ENCODE measurements around the gene KTN1. TPM values are rescaled to one million over a fixed set of nuclear protein-coding genes. Genes with fewer than 3 reads are reported as not detected.

The KTN1 gene
- polyA plus RNA-seq, 1 donor from 2014 or later, result 95.0 TPM

GRCh38 chr14:55661029-55661428, 81.0 kb downstream of the KTN1 start:
- Histone ChIP-seq H2AFZ (ENCODE audit: low read depth, low read length) (no peak overlapping the region), H3K27ac (ENCODE audit: low read length) (no peak overlapping the region), H3K9me3 (ENCODE audit: low read length) (no peaks in the 10 kb centered on the region), H3K9me2 (ENCODE audit: insufficient read depth, low read length) (no peaks in the 10 kb centered on the region), H3K27me3 (ENCODE audit: insufficient read depth, low read depth, low read length) (no peaks in the 10 kb centered on the region), H3K4me2 (ENCODE audit: low read length) (no peak overlapping the region), H4K20me1 (ENCODE audit: insufficient read depth) (no peaks in the 10 kb centered on the region), H3K36me3 (ENCODE audit: insufficient read depth, low read length) (peaks cover 7% of the 10 kb centered on the region), H3K9ac (ENCODE audit: low read length) (no peak overlapping the region), H3F3A (ENCODE audit: insufficient read depth, low read length, poor library complexity, severe bottlenecking) (no peaks in the 10 kb centered on the region), H3K4me3 (ENCODE audit: low read length) (no peak overlapping the region), H3K79me2 (replicated peaks; ENCODE audit: insufficient read depth, low read length) (no peaks in the 10 kb centered on the region)
- no peak for TF ChIP-seq EZH2 (IDR thresholded peaks at IDR 0.05; ENCODE audit: borderline replicate concordance, insufficient read depth, low read length, poor library complexity, severe bottlenecking)
- no peak for TF ChIP-seq SMC3 (conservative IDR thresholded peaks at IDR 0.05; ENCODE audit: poor library complexity)
- no peak for TF ChIP-seq EP300 (conservative IDR thresholded peaks at IDR 0.05; ENCODE audit: poor library complexity, severe bottlenecking)
- TF ChIP-seq TAF1 (IDR thresholded peaks at IDR 0.05; ENCODE audit: low read depth), result no peak
- TF ChIP-seq POLR2AphosphoS5 (IDR thresholded peaks at IDR 0.05), result no peak
- TF ChIP-seq CTCF (IDR thresholded peaks at IDR 0.05; ENCODE audit: poor library complexity, severe bottlenecking), result no peak
- TF ChIP-seq REST (IDR thresholded peaks at IDR 0.05; ENCODE audit: borderline replicate concordance), result no peak
- TF ChIP-seq RAD21 (conservative IDR thresholded peaks at IDR 0.05), result no peak
- TF ChIP-seq MXI1 (conservative IDR thresholded peaks at IDR 0.05; ENCODE audit: poor library complexity, severe bottlenecking), result no peak

GRCh38 chr14:55662752-55663151, 82.7 kb downstream of the KTN1 start:
- Histone ChIP-seq H3K9me2 (ENCODE audit: insufficient read depth, low read length) (no peaks in the 10 kb centered on the region), H3K4me2 (ENCODE audit: low read length) (no peak overlapping the region), H2AFZ (ENCODE audit: low read depth, low read length) (no peak overlapping the region), H3K4me3 (ENCODE audit: low read length) (no peak overlapping the region), H4K20me1 (ENCODE audit: insufficient read depth) (no peaks in the 10 kb centered on the region), H3K79me2 (replicated peaks; ENCODE audit: insufficient read depth, low read length) (no peaks in the 10 kb centered on the region), H3K9ac (ENCODE audit: low read length) (no peak overlapping the region), H3K27me3 (ENCODE audit: insufficient read depth, low read depth, low read length) (no peaks in the 10 kb centered on the region), H3K27ac (ENCODE audit: low read length) (no peak overlapping the region), H3K9me3 (ENCODE audit: low read length) (no peaks in the 10 kb centered on the region), H3F3A (ENCODE audit: insufficient read depth, low read length, poor library complexity, severe bottlenecking) (no peaks in the 10 kb centered on the region), H3K36me3 (ENCODE audit: insufficient read depth, low read length) (no peaks in the 10 kb centered on the region)
- no peak for TF ChIP-seq MXI1 (conservative IDR thresholded peaks at IDR 0.05; ENCODE audit: poor library complexity, severe bottlenecking)
- no peak for TF ChIP-seq EP300 (conservative IDR thresholded peaks at IDR 0.05; ENCODE audit: poor library complexity, severe bottlenecking)
- no peak for TF ChIP-seq REST (IDR thresholded peaks at IDR 0.05; ENCODE audit: borderline replicate concordance)
- no peak for TF ChIP-seq POLR2AphosphoS5 (IDR thresholded peaks at IDR 0.05)
- TF ChIP-seq SMC3 (conservative IDR thresholded peaks at IDR 0.05; ENCODE audit: poor library complexity), result no peak
- TF ChIP-seq RAD21 (conservative IDR thresholded peaks at IDR 0.05), result no peak
- no peak for TF ChIP-seq CTCF (IDR thresholded peaks at IDR 0.05; ENCODE audit: poor library complexity, severe bottlenecking)
- TF ChIP-seq TAF1 (IDR thresholded peaks at IDR 0.05; ENCODE audit: low read depth), result no peak
- TF ChIP-seq EZH2 (IDR thresholded peaks at IDR 0.05; ENCODE audit: borderline replicate concordance, insufficient read depth, low read length, poor library complexity, severe bottlenecking), result no peak

Data from neural cell (in vitro differentiated cells).